GM12878 (cell line): ENCODE measurements around the gene GRAMD1C. TPM values are rescaled to one million over a fixed set of nuclear protein-coding genes. Genes with fewer than 3 reads are reported as not detected.

Source experiments
- ATAC-seq: fragments of 200-7000 bp; cut with Tn5 transposase; 3 replicates; pipeline ENCODE4 v1.9.1; 2020; ENCODE audit warnings: mild to moderate bottlenecking, moderate library complexity
- BruUV-seq: library from RNA; stranded (reverse); fragments of 400-500 nt; replicated peaks from 2 replicates; lab custom pipeline; 2021; lab: Mats Ljungman, UMichigan
- CTCF ChIA-PET: fragments of 300-600 bp; sonication (Branson Sonifier 250); formaldehyde crosslinking; extraction: SDS; loops from one replicate; lab custom pipeline; 2021; ENCODE audit warnings: inconsistent platforms; lab: Yijun Ruan, JAX
- POLR2A ChIA-PET: fragments of 350-600 bp; formaldehyde crosslinking; extraction: SDS; loops from one replicate; lab custom pipeline; 2021; ENCODE audit warnings: inconsistent platforms; lab: Charles Lee
- RAD21 ChIA-PET: fragments of 300-600 bp; sonication (Branson Sonifier 250); formaldehyde crosslinking; loops from one replicate; lab custom pipeline; 2023; ENCODE audit warnings: antibody characterized with exemption; ENCODE audit not compliant: unreplicated experiment; lab: Charles Lee
- SMC1A ChIA-PET: fragments of 300-600 bp; sonication (Branson Sonifier 250); formaldehyde crosslinking; loops from one replicate; lab custom pipeline; 2023; ENCODE audit not compliant: unreplicated experiment, uncharacterized antibody; lab: Charles Lee
- DNase-seq: peaks from one replicate; pipeline ENCODE4 v3.0.0-alpha.2; 2011; ENCODE audit warnings: low read depth, low spot score
- FAIRE-seq: peaks from 3 replicates; lab custom pipeline; 2011; peaks lifted over from hg19 to GRCh38; lab: Jason Lieb, UNC
- H2AFZ ChIP-seq: 2 replicates; pipeline ENCODE4 v1.6.0; 2011; ENCODE audit warnings: low read depth, low read length, control low read depth; ENCODE audit not compliant: control insufficient read depth
- H3K27ac ChIP-seq: 2 replicates; pipeline ENCODE4 v1.5.1; 2011; ENCODE audit warnings: control low read depth; ENCODE audit not compliant: control insufficient read depth, insufficient read depth
- H3K27me3 ChIP-seq, 2 experiments: replicated peaks in 1 of 2; 2 replicates each; pipeline versions ENCODE4 v1.6.0 to v1.6.1; 2011; ENCODE audit warnings: low read length in 1 of 2; ENCODE audit not compliant: control insufficient read depth in 2 of 2, insufficient read depth in 2 of 2
- H3K36me3 ChIP-seq, 2 experiments: 2 replicates each; pipeline ENCODE4 v1.5.1; 2011; ENCODE audit warnings: low read length in 1 of 2; ENCODE audit not compliant: control insufficient read depth in 2 of 2, insufficient read depth in 2 of 2
- H3K4me1 ChIP-seq: 2 replicates; pipeline ENCODE4 v1.6.1; 2011; ENCODE audit warnings: mild to moderate bottlenecking, low read length, moderate library complexity, mixed read lengths; ENCODE audit not compliant: control insufficient read depth, insufficient read depth
- H3K4me2 ChIP-seq: 2 replicates; pipeline ENCODE4 v1.6.0; 2011; ENCODE audit warnings: control low read depth; ENCODE audit not compliant: control insufficient read depth, insufficient read depth
- H3K4me3 ChIP-seq: fragments of 200-600 bp; sonication (generic); 2 replicates; pipeline ENCODE4 v1.5.1; 2016
- H3K79me2 ChIP-seq: 2 replicates; pipeline ENCODE4 v1.6.0; 2011; ENCODE audit warnings: low read length; ENCODE audit not compliant: control insufficient read depth, insufficient read depth
- H3K9ac ChIP-seq: 2 replicates; pipeline ENCODE4 v1.8.0; 2011; ENCODE audit warnings: low read length, control low read depth, mixed read lengths; ENCODE audit not compliant: control insufficient read depth, insufficient read depth
- H3K9me3 ChIP-seq: replicated peaks from 3 replicates; pipeline ENCODE4 v1.5.1; 2011; ENCODE audit warnings: mild to moderate bottlenecking, low read length; ENCODE audit not compliant: control insufficient read depth, insufficient read depth
- H4K20me1 ChIP-seq: 2 replicates; pipeline ENCODE4 v1.6.0; 2011; ENCODE audit not compliant: control insufficient read depth, insufficient read depth
- ATF7 ChIP-seq: fragments of 450-650 bp; IDR thresholded peaks from 2 replicates; pipeline ENCODE4 v1.6.1; 2016; ENCODE audit warnings: low read depth, mild to moderate bottlenecking
- BHLHE40 ChIP-seq, 2 experiments: fragments of 450-650 bp in 1 of 2; IDR thresholded peaks; 2 replicates each; pipeline ENCODE4 v1.6.1; 2011 to 2017; ENCODE audit warnings: low read depth in 2 of 2, borderline replicate concordance in 1 of 2, improper control_type of control experiment in 1 of 2, low read length in 1 of 2, mild to moderate bottlenecking in 1 of 2
- HDAC6 ChIP-seq: fragments of 200-600 bp; sonication (generic); IDR thresholded peaks from one replicate; pipeline ENCODE4 v1.8.0; 2017; ENCODE audit warnings: antibody characterized with exemption; ENCODE audit not compliant: unreplicated experiment
- LARP7 ChIP-seq: fragments of 450-650 bp; IDR thresholded peaks from 2 replicates; pipeline ENCODE4 v1.6.1; 2017; ENCODE audit warnings: mild to moderate bottlenecking
- NFYB ChIP-seq: IDR thresholded peaks from 2 replicates; pipeline ENCODE4 v1.6.1; 2011; ENCODE audit warnings: low read depth, mild to moderate bottlenecking, low read length, improper control_type of control experiment, moderate library complexity; ENCODE audit not compliant: insufficient read depth
- NRF1 ChIP-seq: conservative IDR thresholded peaks from 2 replicates; pipeline ENCODE4 v1.6.1; 2011; ENCODE audit warnings: mild to moderate bottlenecking, low read depth, low read length, improper control_type of control experiment
- RAD21 ChIP-seq: IDR thresholded peaks from 2 replicates; pipeline ENCODE4 v1.6.1; 2011; ENCODE audit warnings: mild to moderate bottlenecking, low read depth, low read length, moderate library complexity; ENCODE audit not compliant: insufficient read depth
- RB1 ChIP-seq: fragments of 450-650 bp; formaldehyde crosslinking; IDR thresholded peaks from 2 replicates; pipeline ENCODE4 v1.6.1; 2017; ENCODE audit warnings: mild to moderate bottlenecking, borderline replicate concordance
- RUNX3 ChIP-seq: IDR thresholded peaks from 2 replicates; pipeline ENCODE4 v1.6.1; 2012; ENCODE audit warnings: low read length, inconsistent platforms
- SMAD1 ChIP-seq: fragments of 450-650 bp; IDR thresholded peaks from 2 replicates; pipeline ENCODE4 v1.6.1; 2018; ENCODE audit warnings: mild to moderate bottlenecking, low read depth; ENCODE audit not compliant: partially characterized antibody
- STAT1 ChIP-seq: fragments of 450-650 bp; conservative IDR thresholded peaks from 2 replicates; pipeline ENCODE4 v1.6.1; 2014; ENCODE audit warnings: antibody characterized with exemption, mild to moderate bottlenecking
- TAF1 ChIP-seq: IDR thresholded peaks from 2 replicates; pipeline ENCODE4 v1.6.1; 2011; ENCODE audit warnings: mild to moderate bottlenecking, low read depth, low read length, borderline replicate concordance
- TCF12 ChIP-seq: IDR thresholded peaks from 2 replicates; pipeline ENCODE4 v1.6.1; 2011; ENCODE audit warnings: low read depth, mild to moderate bottlenecking, low read length
- TCF7 ChIP-seq: IDR thresholded peaks from 2 replicates; pipeline ENCODE4 v1.6.1; 2014; ENCODE audit warnings: antibody characterized with exemption, borderline replicate concordance
- ZBED1 ChIP-seq: IDR thresholded peaks from 2 replicates; pipeline ENCODE4 v1.6.1; 2016; ENCODE audit warnings: borderline replicate concordance
- WGBS: methylation state at CpG from one replicate; pipeline ENCODE4 v1.1.6; 2016; ENCODE audit warnings: low lambda C conversion rate; ENCODE audit not compliant: insufficient replicate concordance, insufficient coverage; ENCODE audit errors: missing lambda C conversion rate; 5-methylcytosine and 5-hydroxymethylcytosine counted together
- in situ Hi-C: fragments of 300-500 bp; cut with MboI; formaldehyde crosslinking; loops from 9 replicates; pipeline ENCODE4 v1.14.3; 2018; ENCODE audit warnings: mixed read lengths
- intact Hi-C: fragments of 100-400 bp; cut with micrococcal nuclease; formaldehyde crosslinking; loops from one replicate; pipeline ENCODE4 v1.14.2; 2022; ENCODE audit not compliant: unreplicated experiment
- polyA plus RNA-seq, 11 experiments: library from polyadenylated mRNA; depleted of rRNA in 4 of 11; unstranded in 6 of 11; stranded (reverse) in 5 of 11; fragments of >200 nt; fragmentation: Nextera tagmentation in 4 of 11; fragmentation: Illumina TruSeq in 1 of 11; extraction: Ambion mirVana in 4 of 11; extraction: Trizol in 1 of 11; gene quantifications; 1 replicate in 1 of 11; 2 replicates in 10 of 11; pipeline versions ENCODE4 v1.2.1 to v1.2.3, GENCODE V29; 2011 to 2016; ENCODE audit warnings: inconsistent platforms in 2 of 11, missing spikeins in 2 of 11, low read depth in 1 of 11
- total RNA-seq, 4 experiments: library from RNA; depleted of rRNA in 3 of 4; stranded (reverse); fragments of >200 nt in 3 of 4; fragmentation: Illumina TruSeq in 1 of 4; extraction: Trizol in 1 of 4; gene quantifications; 2 replicates each; pipeline versions ENCODE4 v1.2.1 to v1.2.3, GENCODE V29; 2013 to 2021

GRAMD1C gene
- total and polyA plus RNA-seq, 10 of the 15 experiments (the other 5 are each of a cell fraction or from before 2014, with no cell fraction given), result 3.2 to 9.2 (median 5.5) TPM

DNA sequence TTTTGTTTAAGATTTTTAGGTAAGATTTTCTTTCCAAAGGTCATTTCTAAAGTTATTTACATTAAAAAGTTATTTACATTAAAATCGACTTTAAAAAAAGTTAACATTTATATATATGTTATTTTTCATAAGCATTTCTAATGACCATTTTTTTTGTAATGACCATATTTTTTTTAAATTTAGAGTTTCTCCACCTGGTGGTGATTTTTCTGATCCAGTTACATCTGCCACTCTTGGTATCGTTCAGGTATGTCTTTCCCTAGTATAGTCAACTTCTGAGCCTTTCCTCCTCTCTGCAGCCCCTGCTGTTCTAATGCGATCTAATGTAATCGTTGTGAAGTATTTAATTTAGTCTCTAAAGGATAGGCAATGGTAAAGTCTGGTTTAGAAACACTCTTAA, 42.9 kb upstream of the GRAMD1C start:
- WGBS, result 90% methylated on average over 4 of the region's 4 CpGs
- FAIRE-seq, result no peak

More for the DNA sequence above, 42.9 kb upstream of the GRAMD1C start:
- POLR2A ChIA-PET, result no interaction called here
- in situ Hi-C loops (no loop called here), intact Hi-C loops (no loop called here)
- H2AFZ ChIP-seq, result no peak overlapping the region
- H4K20me1 ChIP-seq, result no peaks in the 10 kb centered on the region
- no peak overlapping the region for H3K4me3 ChIP-seq
- no peaks in the 10 kb centered on the region for H3K27me3 ChIP-seq
- H3K9ac ChIP-seq, result no peak overlapping the region
- H3K4me2 ChIP-seq, result no peak overlapping the region
- no peaks in the 10 kb centered on the region for H3K9me3 ChIP-seq
- ATAC-seq, result no peak
- no peak overlapping the region for H3K27ac ChIP-seq
- H3K4me1 ChIP-seq, result no peaks in the 10 kb centered on the region
- SMC1A ChIA-PET, result interaction anchor here (1.1 kb wide), 1 partner anchor 29 kb away, joined by 3 read pairs; no protein-coding TSS in a partner anchor
- RAD21 ChIA-PET, result interaction anchor here (0.7 kb wide), 1 partner anchor 51 kb away, joined by 3 read pairs; no protein-coding TSS in a partner anchor
- peaks cover 2 to 7% of the 10 kb centered on the region in 2 experiments; a peak in 3 of 4 replicates for H3K36me3 ChIP-seq
- CTCF ChIA-PET, result no interaction called here
- DNase-seq, result no peak
- TF ChIP-seq TCF12 (no peak), TCF7 (no peak), NRF1 (no peak), STAT1 (no peak), BHLHE40 (IDR thresholded peaks at IDR 0.05; ENCODE audit: borderline replicate concordance in 1 of 2, low read depth in 2 of 2, low read length in 1 of 2) (no peak), ZBED1 (no peak), SMAD1 (no peak), TAF1 (no peak), RUNX3 (no peak), RB1 (no peak), RAD21 (no peak), ATF7 (no peak), LARP7 (no peak), NFYB (no peak), HDAC6 (no peak)
- no TSS peak for BruUV-seq
- no peaks in the 10 kb centered on the region for H3K79me2 ChIP-seq
